Keratinocyte (primary cell): Measurements from ENCODE around the gene GPR146. TPM values are rescaled to one million over a fixed set of nuclear protein-coding genes. Genes with fewer than 3 reads are reported as not detected.
"Not testable (repeated sequence)": the region's sequence is repeated elsewhere in the genome, so short reads cannot be mapped to it uniquely, and the experiment has no call there.

ENCODE experiments used
- DNase-seq: peaks from one replicate; pipeline ENCODE4 v3.0.0-alpha.2; 2011; ENCODE audit warnings: low read depth, missing footprints, low spot score
- FAIRE-seq: peaks from 2 replicates; lab custom pipeline; 2011; peaks lifted over from hg19 to GRCh38; lab: Jason Lieb, UNC
- H2AFZ ChIP-seq: 2 replicates; pipeline ENCODE4 v1.6.0; 2012; ENCODE audit warnings: low read length, control low read depth, inconsistent platforms; ENCODE audit not compliant: control insufficient read depth
- H3K27ac ChIP-seq: 2 replicates; pipeline ENCODE4 v1.5.1; 2011; ENCODE audit warnings: low read length; ENCODE audit not compliant: control insufficient read depth, insufficient read depth
- H3K27me3 ChIP-seq: 3 replicates; pipeline ENCODE4 v1.6.0; 2011; ENCODE audit warnings: low read length; ENCODE audit not compliant: control insufficient read depth, insufficient read depth; ENCODE audit errors: extremely low read depth
- H3K36me3 ChIP-seq, 2 experiments: 2 replicates in 1 of 2; 3 replicates in 1 of 2; pipeline ENCODE4 v1.5.1; 2011; ENCODE audit warnings: low read length in 2 of 2, mild to moderate bottlenecking in 1 of 2; ENCODE audit not compliant: control insufficient read depth in 2 of 2, insufficient read depth in 2 of 2; ENCODE audit errors: extremely low read depth in 1 of 2
- H3K4me1 ChIP-seq: 3 replicates; pipeline ENCODE4 v1.5.1; 2011; ENCODE audit warnings: low read length; ENCODE audit not compliant: control insufficient read depth, insufficient read depth; ENCODE audit errors: extremely low read depth
- H3K4me2 ChIP-seq: 3 replicates; pipeline ENCODE4 v1.6.0; 2011; ENCODE audit warnings: low read depth, low read length; ENCODE audit not compliant: control insufficient read depth, insufficient read depth; ENCODE audit errors: extremely low read depth
- H3K4me3 ChIP-seq, 3 experiments: fragments of 200-600 bp in 1 of 3; sonication (generic) in 1 of 3; 2 replicates in 2 of 3; 3 replicates in 1 of 3; pipeline ENCODE4 v1.5.1; 2011 to 2016; ENCODE audit warnings: low read length in 3 of 3, mild to moderate bottlenecking in 3 of 3, control low read depth in 2 of 3, inconsistent platforms in 1 of 3, low read depth in 1 of 3, mixed read lengths in 1 of 3, mixed run types in 1 of 3, moderate library complexity in 1 of 3; ENCODE audit not compliant: control insufficient read depth in 2 of 3, insufficient read depth in 2 of 3; ENCODE audit errors: extremely low read depth in 1 of 3
- H3K79me2 ChIP-seq: 2 replicates; pipeline ENCODE4 v1.6.0; 2012; ENCODE audit warnings: low read length; ENCODE audit not compliant: control insufficient read depth, insufficient read depth
- H3K9ac ChIP-seq: 3 replicates; pipeline ENCODE4 v1.6.0; 2011; ENCODE audit warnings: low read length; ENCODE audit not compliant: control insufficient read depth, insufficient read depth; ENCODE audit errors: extremely low read depth
- H3K9me1 ChIP-seq: 3 replicates; pipeline ENCODE4 v1.6.0; 2011; ENCODE audit warnings: low read length; ENCODE audit not compliant: control insufficient read depth, insufficient read depth; ENCODE audit errors: extremely low read depth
- H3K9me3 ChIP-seq: 2 replicates; pipeline ENCODE4 v1.5.1; 2012; ENCODE audit warnings: low read depth, low read length; ENCODE audit not compliant: control insufficient read depth
- H4K20me1 ChIP-seq: 3 replicates; pipeline ENCODE4 v1.6.0; 2011; ENCODE audit warnings: low read length; ENCODE audit not compliant: control insufficient read depth, insufficient read depth; ENCODE audit errors: extremely low read depth
- CTCF ChIP-seq, 3 experiments: IDR thresholded peaks in 1 of 3; conservative IDR thresholded peaks in 1 of 3; optimal IDR thresholded peaks in 1 of 3; 2 replicates in 2 of 3; 3 replicates in 1 of 3; pipeline versions ENCODE3 to v1.5.1; 2011; ENCODE audit warnings: low read length in 3 of 3, mild to moderate bottlenecking in 3 of 3, moderate library complexity in 2 of 3, control low read depth in 1 of 3, inconsistent platforms in 1 of 3; ENCODE audit not compliant: insufficient read depth in 2 of 3; ENCODE audit errors: extremely low read depth in 1 of 3
- EZH2 ChIP-seq: IDR thresholded peaks from one replicate; pipeline ENCODE4 v1.6.1; 2012; ENCODE audit warnings: inconsistent platforms, mild to moderate bottlenecking, low read length, moderate library complexity
- dilution Hi-C: fragments of 300-500 bp; cut with MboI; formaldehyde crosslinking; loops from one replicate; pipeline ENCODE4 v1.7.0; 2020; ENCODE audit warnings: low sequenced_read_pairs; ENCODE audit not compliant: extremely low pct_ligation_motif_present
- polyA plus RNA-seq, 5 experiments: library from polyadenylated mRNA; depleted of rRNA in 3 of 5; stranded (reverse) in 3 of 5; stranded (forward) in 1 of 5; unstranded in 1 of 5; fragments of >200 nt; gene quantifications; 1 replicate in 1 of 5; 2 replicates in 3 of 5; 3 replicates in 1 of 5; pipeline versions ENCODE4 v1.2.1 to v1.2.3, GENCODE V29; 2011 to 2012; ENCODE audit warnings: missing spikeins in 2 of 5, low read depth in 1 of 5, low replicate concordance in 1 of 5

GPR146 gene
- polyA plus RNA-seq, 1 donor (not counting 4 experiments of a cell fraction or from before 2014, with no cell fraction given): 0.13 TPM

- dilution Hi-C loops: no loop called here
Observed at GRCh38 chr7:999941-1000935, 44.1 kb upstream of the GPR146 start.

GRCh38 chr7:1001069-1001770 lies 43.1 kb upstream of the GPR146 start:
- H3K36me3 ChIP-seq, H3K4me2 ChIP-seq, H3K79me2 ChIP-seq, H2AFZ ChIP-seq, H3K9ac ChIP-seq, H3K9me1 ChIP-seq, H3K27ac ChIP-seq, H3K4me1 ChIP-seq, H3K4me3 ChIP-seq, DNase-seq, H3K9me3 ChIP-seq, FAIRE-seq, H3K27me3 ChIP-seq, H4K20me1 ChIP-seq, dilution Hi-C loops: not testable (repeated sequence)

More at GRCh38 chr7:999941-1000935, 44.1 kb upstream of the GPR146 start:
- H3K27me3 ChIP-seq: no peaks in the 10 kb centered on the region
- no peak for TF ChIP-seq CTCF (optimal IDR thresholded peaks at IDR 0.05 in 1 of 3, IDR thresholded peaks at IDR 0.05 in 1 of 3, conservative IDR thresholded peaks at IDR 0.05 in 1 of 3; ENCODE audit: extremely low read depth in 1 of 3, insufficient read depth in 2 of 3, low read length in 3 of 3)
- TF ChIP-seq EZH2: no peak
- no peaks in the 10 kb centered on the region for H3K4me1 ChIP-seq
- H3K4me2 ChIP-seq: no peak overlapping the region
- H3K79me2 ChIP-seq: no peaks in the 10 kb centered on the region
- no peak overlapping the region for H2AFZ ChIP-seq
- H3K36me3 ChIP-seq: peaks cover 2 to 4% of the 10 kb centered on the region in 2 experiments
- no peak for DNase-seq
- H3K4me3 ChIP-seq: no peak overlapping the region
- no peaks in the 10 kb centered on the region for H4K20me1 ChIP-seq
- FAIRE-seq: no peak
- no peak overlapping the region for H3K9ac ChIP-seq
- no peaks in the 10 kb centered on the region for H3K9me1 ChIP-seq
- H3K27ac ChIP-seq: no peak overlapping the region
- H3K9me3 ChIP-seq: no peaks in the 10 kb centered on the region

- H3K4me1 ChIP-seq, H3K4me3 ChIP-seq, H3K27ac ChIP-seq, H3K9me1 ChIP-seq, H4K20me1 ChIP-seq, H3K79me2 ChIP-seq, H2AFZ ChIP-seq, H3K9me3 ChIP-seq, H3K27me3 ChIP-seq, dilution Hi-C loops, DNase-seq, H3K9ac ChIP-seq, H3K36me3 ChIP-seq, FAIRE-seq, H3K4me2 ChIP-seq: not testable (repeated sequence)
Observed at GRCh38 chr7:1002026-1002425, 42.3 kb upstream of the GPR146 start.

GRCh38 chr7:1002445-1002844 lies 41.9 kb upstream of the GPR146 start:
- H3K9me1 ChIP-seq, DNase-seq, H3K4me2 ChIP-seq, H2AFZ ChIP-seq, H3K36me3 ChIP-seq, H3K27ac ChIP-seq, H3K4me3 ChIP-seq, FAIRE-seq, H3K79me2 ChIP-seq, dilution Hi-C loops, H3K27me3 ChIP-seq, H3K9ac ChIP-seq, H3K4me1 ChIP-seq, H3K9me3 ChIP-seq, H4K20me1 ChIP-seq: not testable (repeated sequence)
